ENCODE measurements around the gene ERN2. TPM values are rescaled to one million over a fixed set of nuclear protein-coding genes. Genes with fewer than 3 reads are reported as not detected.

Gene ERN2
- total and polyA plus RNA-seq, 2 of the 4 experiments (the other 2 are of a cell fraction), result 0.39 to 0.54 TPM

GRCh38 chr16:23726710-23727109 is 13.7 kb upstream of the ERN2 start:
- no peak for ATAC-seq (ENCODE audit: low read depth)
- no peaks in the 10 kb centered on the region for H4K20me1 ChIP-seq (ENCODE audit: insufficient read depth, low read length)
- no peak overlapping the region for H3K23ac ChIP-seq (ENCODE audit: low read depth, low read length)
- H2BK15ac ChIP-seq (ENCODE audit: low read depth, low read length), result no peak overlapping the region
- no peak overlapping the region for H4K5ac ChIP-seq (ENCODE audit: low read depth, low read length)
- intact Hi-C loops (cut with micrococcal nuclease) (loop anchor here (1.0 kb wide), 1 partner anchor 85 kb away; the partner anchor contains the start of genes DCTN5 and PALB2), dilution Hi-C loops (cut with HindIII; ENCODE audit: low sequenced_read_pairs, unreplicated experiment) (no loop called here), in situ Hi-C loops (cut with MboI; ENCODE audit: low sequenced_read_pairs) (no loop called here)
- H3K27ac ChIP-seq (ENCODE audit: insufficient read depth, low read length), result no peak overlapping the region
- no peak overlapping the region for H4K8ac ChIP-seq (ENCODE audit: low read depth in 2 of 2, low read length in 2 of 2)
- no CpG with 5 or more reads among the region's 3 CpGs for WGBS, 2 experiments (ENCODE audit: extremely low coverage in 2 of 2, insufficient read length in 1 of 2)
- H3K9ac ChIP-seq (ENCODE audit: low read depth, low read length), result no peak overlapping the region
- no peaks in the 10 kb centered on the region for H3K9me3 ChIP-seq (ENCODE audit: control insufficient read depth, insufficient read depth, low read length)
- ChIA-PET POLR2A (ENCODE audit: unreplicated experiment) (no interaction called here), CTCF (no interaction called here)
- H4K91ac ChIP-seq (ENCODE audit: insufficient read depth, low read depth, low read length), result no peak overlapping the region
- no peak overlapping the region for H3K18ac ChIP-seq (ENCODE audit: low read depth, low read length)
- no peak overlapping the region for H3K14ac ChIP-seq (replicated peaks; ENCODE audit: low read depth, low read length)
- no peak overlapping the region for H3K4ac ChIP-seq (ENCODE audit: low read depth, low read length)
- H2AK9ac ChIP-seq (replicated peaks; ENCODE audit: low read depth, low read length, poor library complexity), result no peak overlapping the region
- H2BK20ac ChIP-seq (ENCODE audit: low read depth, low read length), result no peak overlapping the region
- no peaks in the 10 kb centered on the region for H3K27me3 ChIP-seq (ENCODE audit: control insufficient read depth, insufficient read depth, low read length)
- H2BK120ac ChIP-seq (ENCODE audit: low read depth, low read length), result no peak overlapping the region
- no peak overlapping the region for H2AK5ac ChIP-seq (ENCODE audit: low read depth, low read length)
- no peaks in the 10 kb centered on the region for H3K4me1 ChIP-seq (ENCODE audit: control insufficient read depth, insufficient read depth, low read length)
- H3K79me1 ChIP-seq (ENCODE audit: low read depth in 1 of 2, low read length in 2 of 2), result no peaks in the 10 kb centered on the region
- no peak overlapping the region for H2AFZ ChIP-seq (replicated peaks; ENCODE audit: low read length, poor library complexity)
- H3K56ac ChIP-seq (ENCODE audit: extremely low read depth, insufficient read depth, low read length), result no peak overlapping the region
- no peak for TF ChIP-seq FOS (IDR thresholded peaks at IDR 0.05; ENCODE audit: low read depth, low read length)
- no peak for TF ChIP-seq USF2 (IDR thresholded peaks at IDR 0.05; ENCODE audit: low read depth, low read length)
- no peak for TF ChIP-seq POLR2A (IDR thresholded peaks at IDR 0.05; ENCODE audit: low read depth, low read length)
- TF ChIP-seq RFX5 (IDR thresholded peaks at IDR 0.05; ENCODE audit: low read depth, low read length), result no peak
- no peak for TF ChIP-seq RAD21 (IDR thresholded peaks at IDR 0.05; ENCODE audit: low read length)
- no peak for TF ChIP-seq ELK1 (IDR thresholded peaks at IDR 0.05; ENCODE audit: borderline replicate concordance, low read depth, low read length)
- no peak for TF ChIP-seq CTCF (conservative IDR thresholded peaks at IDR 0.05; ENCODE audit: low read depth, low read length)
- no peak for TF ChIP-seq CEBPB (IDR thresholded peaks at IDR 0.05; ENCODE audit: low read depth, low read length)
- TF ChIP-seq SMC3 (IDR thresholded peaks at IDR 0.05; ENCODE audit: low read depth, low read length), result no peak
- no peak for TF ChIP-seq NFE2L2 (IDR thresholded peaks at IDR 0.05; ENCODE audit: low read depth, low read length)
- TF ChIP-seq BHLHE40 (IDR thresholded peaks at IDR 0.05; ENCODE audit: low read depth, low read length), result no peak
- no peaks in the 10 kb centered on the region for H3K36me3 ChIP-seq (ENCODE audit: control insufficient read depth, insufficient read depth, low read length)
- no peak overlapping the region for H3K4me3 ChIP-seq (ENCODE audit: insufficient read depth, low read depth, low read length)
- no peak for DNase-seq
- no peak overlapping the region for H3K4me2 ChIP-seq (ENCODE audit: low read depth, low read length)
- H3K9me1 ChIP-seq (ENCODE audit: insufficient read depth, low read length), result no peaks in the 10 kb centered on the region
- BruUV-seq (replicated peaks), result no TSS peak
- H2BK5ac ChIP-seq (ENCODE audit: low read depth, low read length, poor library complexity, severe bottlenecking), result no peak overlapping the region
